ENCODE results near the gene SLC39A2. TPM values are rescaled to one million over a fixed set of nuclear protein-coding genes. Genes with fewer than 3 reads are reported as not detected.

Gene SLC39A2
- total and polyA plus RNA-seq, 2 donors from 2014 or later, result not detected

GRCh38 chr14:21024585-21025370 is 25.7 kb downstream of the SLC39A2 start, which contains the start of gene NDRG2:
TSS of gene NDRG2 (minus strand) at chr14:21025061. CDS start at chr14:21023315, 1,746 bp downstream.
- Histone ChIP-seq H3K9ac (ENCODE audit: low read length in 3 of 3) (peak within 1 kb of the TSS; percentile 1 to 77 (median 54)), H3K4me1 (ENCODE audit: control insufficient read depth in 2 of 3, insufficient read depth in 2 of 3, low read depth in 1 of 3, low read length in 3 of 3) (peaks cover 0 to 8% (median 5%) of the 10 kb centered on the region in 3 donors)
- intact Hi-C loops (cut with DNase I), result no loop called here

GRCh38 chr14:21025371-21026273 is 26.5 kb downstream of the SLC39A2 start:
- H3K27me3 ChIP-seq (ENCODE audit: control insufficient read depth, insufficient read depth, low read length), result no peaks in the 10 kb centered on the region
- FAIRE-seq, result no peak
- peaks cover 0 to 8% (median 5%) of the 10 kb centered on the region in 3 donors for H3K4me1 ChIP-seq (ENCODE audit: control insufficient read depth in 2 of 3, insufficient read depth in 2 of 3, low read depth in 1 of 3, low read length in 3 of 3)
- no peak for TF ChIP-seq CTCF (IDR thresholded peaks at IDR 0.05; ENCODE audit: borderline replicate concordance, extremely low read depth, insufficient read depth)
- peak overlapping the region; percentile 89 to 91 for H3K27ac ChIP-seq (ENCODE audit: low read depth in 2 of 2, low read length in 2 of 2)
- H3K9ac ChIP-seq (ENCODE audit: low read length in 3 of 3), result peak overlapping the region in 2 of 3 donors; percentile 54 to 77
- intact Hi-C loops (cut with DNase I), result no loop called here
- H3K4me3 ChIP-seq (ENCODE audit: low read length in 3 of 3), result peak overlapping the region; percentile 43 to 67 (median 59)
- DNase-seq, result peak; percentile 72 to 97 (median 81)
- H3K36me3 ChIP-seq (ENCODE audit: control insufficient read depth in 2 of 3, insufficient read depth in 3 of 3, low read length in 3 of 3), result peaks cover 0 to 6% (median 0%) of the 10 kb centered on the region in 3 donors
- H3K9me3 ChIP-seq (ENCODE audit: control insufficient read depth in 2 of 3, insufficient read depth in 1 of 3, low read length in 3 of 3), result no peaks in the 10 kb centered on the region

More at GRCh38 chr14:21024585-21025370, 25.7 kb downstream of the SLC39A2 start, which contains the start of gene NDRG2:
- no peak for TF ChIP-seq CTCF (IDR thresholded peaks at IDR 0.05; ENCODE audit: borderline replicate concordance, extremely low read depth, insufficient read depth)
- Histone ChIP-seq H3K36me3 (ENCODE audit: control insufficient read depth in 2 of 3, insufficient read depth in 3 of 3, low read length in 3 of 3) (peaks cover 0 to 6% (median under 1%) of the 10 kb centered on the region in 3 donors), H3K27me3 (ENCODE audit: control insufficient read depth, insufficient read depth, low read length) (no peaks in the 10 kb centered on the region), H3K9me3 (ENCODE audit: control insufficient read depth in 2 of 3, insufficient read depth in 1 of 3, low read length in 3 of 3) (no peaks in the 10 kb centered on the region), H3K27ac (ENCODE audit: low read depth in 2 of 2, low read length in 2 of 2) (peak within 1 kb of the TSS; percentile 89 to 91), H3K4me3 (ENCODE audit: low read length in 3 of 3) (peak within 1 kb of the TSS; percentile 59 to 68 (median 67))
- no peak for FAIRE-seq
- peak; percentile 90 to 95 (median 94) for DNase-seq

- TF ChIP-seq CTCF (IDR thresholded peaks at IDR 0.05; ENCODE audit: borderline replicate concordance, extremely low read depth, insufficient read depth), result no peak
- FAIRE-seq (no peak), DNase-seq (peak in 1 of 5 donors; percentile 74)
- intact Hi-C loops (cut with DNase I), result no loop called here
- peak overlapping the region in 1 of 3 donors; percentile 67 for H3K4me3 ChIP-seq (ENCODE audit: low read length in 3 of 3)
- peaks cover 0 to under 1% (median 0%) of the 10 kb centered on the region in 3 donors for H3K36me3 ChIP-seq (ENCODE audit: control insufficient read depth in 2 of 3, insufficient read depth in 3 of 3, low read length in 3 of 3)
- H3K27me3 ChIP-seq (ENCODE audit: control insufficient read depth, insufficient read depth, low read length), result no peaks in the 10 kb centered on the region
- peaks cover 0 to 8% (median 5%) of the 10 kb centered on the region in 3 donors for H3K4me1 ChIP-seq (ENCODE audit: control insufficient read depth in 2 of 3, insufficient read depth in 2 of 3, low read depth in 1 of 3, low read length in 3 of 3)
- H3K27ac ChIP-seq (ENCODE audit: low read depth in 2 of 2, low read length in 2 of 2), result peak overlapping the region; percentile 49 to 89
- no peaks in the 10 kb centered on the region for H3K9me3 ChIP-seq (ENCODE audit: control insufficient read depth in 2 of 3, insufficient read depth in 1 of 3, low read length in 3 of 3)
- no peak overlapping the region for H3K9ac ChIP-seq (ENCODE audit: low read length in 3 of 3)
These were observed 27.3 kb downstream of the SLC39A2 start for GRCh38 chr14:21026274-21026987.
